HG03469 (cell line): ENCODE data around the gene HMCN2.

ENCODE experiments used
- ATAC-seq: cut with Tn5 transposase; IDR thresholded peaks from one replicate; pipeline ENCODE4 v1.9.1; 2021; ENCODE audit warnings: mild to moderate bottlenecking, moderate library complexity, moderate number of reproducible peaks; ENCODE audit not compliant: unreplicated experiment

HMCN2 gene

GRCh38 chr9:130305381-130305780 is 39.8 kb downstream of the HMCN2 start:
- ATAC-seq = no peak

- no peak for ATAC-seq
These were observed 41.5 kb downstream of the HMCN2 start for GRCh38 chr9:130306823-130307666.

- ATAC-seq = no peak
These were observed 42.0 kb downstream of the HMCN2 start for GRCh38 chr9:130307667-130307943.

GRCh38 chr9:130308081-130308571 is 42.6 kb downstream of the HMCN2 start:
- no peak for ATAC-seq

- no peak for ATAC-seq
These were observed 44.3 kb downstream of the HMCN2 start for GRCh38 chr9:130309689-130310455.

- ATAC-seq = no peak
These were observed 44.9 kb downstream of the HMCN2 start for GRCh38 chr9:130310456-130310855.

- ATAC-seq = no peak
These were observed 45.4 kb downstream of the HMCN2 start for GRCh38 chr9:130311003-130311402.

- ATAC-seq = no peak
These were observed 46.0 kb downstream of the HMCN2 start for GRCh38 chr9:130311408-130312140.

GRCh38 chr9:130313103-130313858 is 47.7 kb downstream of the HMCN2 start:
- ATAC-seq = no peak

- ATAC-seq = no peak
These were observed 50.1 kb downstream of the HMCN2 start for GRCh38 chr9:130315446-130316226.

- no peak for ATAC-seq
These were observed 50.9 kb downstream of the HMCN2 start for GRCh38 chr9:130316430-130316829.

GRCh38 chr9:130319300-130319699 is 53.7 kb downstream of the HMCN2 start:
- no peak for ATAC-seq

- no peak for ATAC-seq
These were observed 54.6 kb downstream of the HMCN2 start for GRCh38 chr9:130319944-130320712.

- ATAC-seq = no peak
These were observed 55.3 kb downstream of the HMCN2 start for GRCh38 chr9:130320723-130321481.

- ATAC-seq = no peak
These were observed 56.0 kb downstream of the HMCN2 start for GRCh38 chr9:130321539-130321938.

GRCh38 chr9:130323051-130323745 is 57.6 kb downstream of the HMCN2 start:
- no peak for ATAC-seq

- ATAC-seq = no peak
These were observed 60.4 kb downstream of the HMCN2 start for GRCh38 chr9:130325921-130326320.
